ENCODE measurements around the gene SMYD1. TPM values are rescaled to one million over a fixed set of nuclear protein-coding genes. Genes with fewer than 3 reads are reported as not detected.

Gene SMYD1
- total and polyA plus RNA-seq, 10 of the 15 experiments (the other 5 are each of a cell fraction or from before 2014, with no cell fraction given), result 0.09 TPM; not detected in 9

GRCh38 chr2:88114889-88115288, 47.3 kb downstream of the SMYD1 start (continued):
- no peak for TF ChIP-seq MYB (IDR thresholded peaks at IDR 0.05; ENCODE audit: borderline replicate concordance, low read depth, low read length)
- TF ChIP-seq MEF2A (IDR thresholded peaks at IDR 0.05; ENCODE audit: insufficient read depth, low read depth, low read length), result no peak
- TF ChIP-seq CBX3 (IDR thresholded peaks at IDR 0.05; ENCODE audit: borderline replicate concordance, low read depth), result no peak
- no peak for TF ChIP-seq SUZ12 (IDR thresholded peaks at IDR 0.05; ENCODE audit: unreplicated experiment)
- TF ChIP-seq ZNF592 (IDR thresholded peaks at IDR 0.05), result no peak
- TF ChIP-seq ZNF274 (IDR thresholded peaks at IDR 0.05; ENCODE audit: insufficient read depth, insufficient read length), result no peak

- in situ Hi-C loops (cut with MboI) (no loop called here), intact Hi-C loops (cut with micrococcal nuclease; ENCODE audit: unreplicated experiment) (no loop called here)
- Histone ChIP-seq H3K4me2 (ENCODE audit: control insufficient read depth, insufficient read depth) (no peak overlapping the region), H3K27ac (ENCODE audit: control insufficient read depth, insufficient read depth) (no peak overlapping the region), H3K27me3 (replicated peaks in 1 of 2; ENCODE audit: control insufficient read depth in 2 of 2, insufficient read depth in 2 of 2, low read length in 1 of 2) (peaks cover 0 to 1% of the 10 kb centered on the region in 2 experiments; a peak in 2 of 4 replicates), H3K36me3 (ENCODE audit: control insufficient read depth in 2 of 2, insufficient read depth in 2 of 2, low read length in 1 of 2) (no peaks in the 10 kb centered on the region), H4K20me1 (ENCODE audit: control insufficient read depth, insufficient read depth) (no peaks in the 10 kb centered on the region), H3K9ac (ENCODE audit: control insufficient read depth, insufficient read depth, low read length) (no peak overlapping the region), H3K4me3 (no peak overlapping the region), H3K9me3 (replicated peaks; ENCODE audit: control insufficient read depth, insufficient read depth, low read length) (no peaks in the 10 kb centered on the region), H3K79me2 (ENCODE audit: control insufficient read depth, insufficient read depth, low read length) (no peaks in the 10 kb centered on the region), H2AFZ (ENCODE audit: control insufficient read depth, low read depth, low read length) (no peak overlapping the region), H3K4me1 (ENCODE audit: control insufficient read depth, insufficient read depth, low read length) (no peaks in the 10 kb centered on the region)
- no peak for FAIRE-seq
- ChIA-PET CTCF (interaction anchor here (0.5 to 0.7 kb wide), 2 partner anchors 40 to 55 kb away, joined by 3 read pairs; no protein-coding TSS in a partner anchor), POLR2A (no interaction called here), RAD21 (ENCODE audit: unreplicated experiment) (no interaction called here), SMC1A (ENCODE audit: uncharacterized antibody, unreplicated experiment) (no interaction called here)
- no peak for DNase-seq (ENCODE audit: low read depth, low spot score)
- WGBS (ENCODE audit: insufficient coverage, insufficient replicate concordance, low lambda C conversion rate, missing lambda C conversion rate), result 49% methylated on average over 10 of the region's 10 CpGs
- BruUV-seq (replicated peaks), result no TSS peak
- no peak for ATAC-seq
- no peak for TF ChIP-seq ATF7 (IDR thresholded peaks at IDR 0.05; ENCODE audit: low read depth)
- TF ChIP-seq IRF5 (IDR thresholded peaks at IDR 0.05; ENCODE audit: borderline replicate concordance), result no peak
- no peak for TF ChIP-seq SKIL (IDR thresholded peaks at IDR 0.05; ENCODE audit: low read depth, poor library complexity, severe bottlenecking)
- TF ChIP-seq BMI1 (IDR thresholded peaks at IDR 0.05; ENCODE audit: borderline replicate concordance), result no peak
- TF ChIP-seq SREBF2 (IDR thresholded peaks at IDR 0.05; ENCODE audit: low read length), result no peak
- no peak for TF ChIP-seq ATF2 (IDR thresholded peaks at IDR 0.05; ENCODE audit: low read length)
Observed at GRCh38 chr2:88115825-88116518, 48.3 kb downstream of the SMYD1 start.

All from GM12878 (cell line).